NCI-H2081 treated with DMSO at 0.1 percent for 48 hours (cell line): ENCODE data around the gene AAGAB.
"Not testable (repeated sequence)": the region's sequence is repeated elsewhere in the genome, so short reads cannot be mapped to it uniquely, and the experiment has no call there.

Experiments
- DNase-seq: peaks from one replicate; lab custom pipeline; 2025; lab: John Stamatoyannopoulos, UW

Gene AAGAB

GRCh38 chr15:67253101-67253500, 1.4 kb downstream of the AAGAB start:
- DNase-seq, result no peak

- DNase-seq, result no peak
These were observed 3.1 kb downstream of the AAGAB start for GRCh38 chr15:67251318-67251717.

- no peak for DNase-seq
These were observed 4.6 kb downstream of the AAGAB start for GRCh38 chr15:67249830-67250229.

GRCh38 chr15:67248011-67248505, 6.4 kb downstream of the AAGAB start:
- no peak for DNase-seq

- not testable (repeated sequence) for DNase-seq
These were observed 7.9 kb downstream of the AAGAB start for GRCh38 chr15:67246606-67247005.

GRCh38 chr15:67244971-67245478, 9.4 kb downstream of the AAGAB start:
- DNase-seq, result no peak

GRCh38 chr15:67242708-67243111, 11.8 kb downstream of the AAGAB start:
- no peak for DNase-seq

- DNase-seq, result no peak
These were observed 13.2 kb downstream of the AAGAB start for GRCh38 chr15:67241132-67241855.

- no peak for DNase-seq
These were observed 14.0 kb downstream of the AAGAB start for GRCh38 chr15:67240235-67241131.

GRCh38 chr15:67232591-67232990, 21.9 kb downstream of the AAGAB start:
- no peak for DNase-seq

GRCh38 chr15:67230504-67230903, 24.0 kb downstream of the AAGAB start:
- DNase-seq, result no peak

GRCh38 chr15:67228286-67228685, 26.2 kb downstream of the AAGAB start:
- DNase-seq, result no peak

- DNase-seq, result no peak
These were observed 26.6 kb downstream of the AAGAB start for GRCh38 chr15:67227846-67228245.

GRCh38 chr15:67227431-67227830, 27.0 kb downstream of the AAGAB start:
- DNase-seq, result no peak

- no peak for DNase-seq
These were observed 29.1 kb downstream of the AAGAB start for GRCh38 chr15:67225336-67225735.

- DNase-seq, result no peak
These were observed 29.6 kb downstream of the AAGAB start for GRCh38 chr15:67224889-67225288.

GRCh38 chr15:67219288-67219687, 35.2 kb downstream of the AAGAB start:
- no peak for DNase-seq

- no peak for DNase-seq
These were observed 36.0 kb downstream of the AAGAB start for GRCh38 chr15:67218428-67218827.

- DNase-seq, result no peak
These were observed 37.6 kb downstream of the AAGAB start for GRCh38 chr15:67216859-67217258.

GRCh38 chr15:67215102-67215501, 39.4 kb downstream of the AAGAB start:
- no peak for DNase-seq

- DNase-seq, result no peak
These were observed 41.6 kb downstream of the AAGAB start for GRCh38 chr15:67212684-67213367.

- DNase-seq, result no peak
These were observed 43.8 kb downstream of the AAGAB start for GRCh38 chr15:67210555-67211168.
